ENCODE data around the gene SPNS3.

Gene SPNS3

DNA sequence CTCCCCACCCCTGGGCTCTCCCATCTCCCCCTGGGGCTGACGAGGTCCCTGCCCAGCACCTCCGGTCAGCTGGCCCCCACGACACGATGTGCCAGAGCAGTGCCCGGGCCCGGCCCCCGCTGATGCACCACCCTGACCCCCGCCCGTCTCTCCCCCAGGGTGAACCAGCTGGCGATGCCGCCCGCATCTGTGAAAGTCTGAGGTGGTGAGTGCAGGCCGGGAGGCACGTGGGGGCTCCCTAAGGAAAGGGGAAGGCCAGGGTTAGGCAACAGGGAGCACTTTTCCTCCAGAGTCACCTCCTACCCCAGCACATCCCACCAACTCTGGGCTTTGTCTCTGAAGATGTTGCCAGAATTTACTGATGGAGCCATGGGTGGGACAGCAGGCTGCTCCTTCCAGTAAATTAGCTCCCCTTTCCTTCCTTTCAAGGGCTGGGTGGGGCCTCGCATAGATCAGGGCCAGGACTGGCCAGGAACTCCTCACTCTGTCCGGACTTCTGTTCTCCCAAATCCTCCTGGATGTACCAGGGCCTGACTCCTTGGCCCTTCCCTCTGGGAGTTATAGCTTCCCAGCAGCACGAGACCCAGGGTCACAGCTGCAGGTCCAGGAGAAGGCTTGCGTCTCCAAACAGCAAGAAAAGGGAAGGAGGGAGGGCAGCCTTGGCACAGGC, 103.1 kb downstream of the SPNS3 start:
- TF ChIP-seq, protein P1, sequence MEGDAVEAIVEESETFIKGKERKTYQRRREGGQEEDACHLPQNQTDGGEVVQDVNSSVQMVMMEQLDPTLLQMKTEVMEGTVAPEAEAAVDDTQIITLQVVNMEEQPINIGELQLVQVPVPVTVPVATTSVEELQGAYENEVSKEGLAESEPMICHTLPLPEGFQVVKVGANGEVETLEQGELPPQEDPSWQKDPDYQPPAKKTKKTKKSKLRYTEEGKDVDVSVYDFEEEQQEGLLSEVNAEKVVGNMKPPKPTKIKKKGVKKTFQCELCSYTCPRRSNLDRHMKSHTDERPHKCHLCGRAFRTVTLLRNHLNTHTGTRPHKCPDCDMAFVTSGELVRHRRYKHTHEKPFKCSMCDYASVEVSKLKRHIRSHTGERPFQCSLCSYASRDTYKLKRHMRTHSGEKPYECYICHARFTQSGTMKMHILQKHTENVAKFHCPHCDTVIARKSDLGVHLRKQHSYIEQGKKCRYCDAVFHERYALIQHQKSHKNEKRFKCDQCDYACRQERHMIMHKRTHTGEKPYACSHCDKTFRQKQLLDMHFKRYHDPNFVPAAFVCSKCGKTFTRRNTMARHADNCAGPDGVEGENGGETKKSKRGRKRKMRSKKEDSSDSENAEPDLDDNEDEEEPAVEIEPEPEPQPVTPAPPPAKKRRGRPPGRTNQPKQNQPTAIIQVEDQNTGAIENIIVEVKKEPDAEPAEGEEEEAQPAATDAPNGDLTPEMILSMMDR (IDR thresholded peaks at IDR 0.05; ENCODE audit: control extremely low read depth, extremely low read depth, low read depth, missing control alignments): no peak
- POLR2A ChIA-PET: no interaction called here
- CTCF ChIA-PET: interaction anchor here (1.5 kb wide), 1 partner anchor 28 kb away, joined by 4 read pairs; no protein-coding TSS in a partner anchor
- DNase-seq (ENCODE audit: extremely low spot score): no peak
